ENCODE results near the gene SGPL1.

The SGPL1 gene

DNA sequence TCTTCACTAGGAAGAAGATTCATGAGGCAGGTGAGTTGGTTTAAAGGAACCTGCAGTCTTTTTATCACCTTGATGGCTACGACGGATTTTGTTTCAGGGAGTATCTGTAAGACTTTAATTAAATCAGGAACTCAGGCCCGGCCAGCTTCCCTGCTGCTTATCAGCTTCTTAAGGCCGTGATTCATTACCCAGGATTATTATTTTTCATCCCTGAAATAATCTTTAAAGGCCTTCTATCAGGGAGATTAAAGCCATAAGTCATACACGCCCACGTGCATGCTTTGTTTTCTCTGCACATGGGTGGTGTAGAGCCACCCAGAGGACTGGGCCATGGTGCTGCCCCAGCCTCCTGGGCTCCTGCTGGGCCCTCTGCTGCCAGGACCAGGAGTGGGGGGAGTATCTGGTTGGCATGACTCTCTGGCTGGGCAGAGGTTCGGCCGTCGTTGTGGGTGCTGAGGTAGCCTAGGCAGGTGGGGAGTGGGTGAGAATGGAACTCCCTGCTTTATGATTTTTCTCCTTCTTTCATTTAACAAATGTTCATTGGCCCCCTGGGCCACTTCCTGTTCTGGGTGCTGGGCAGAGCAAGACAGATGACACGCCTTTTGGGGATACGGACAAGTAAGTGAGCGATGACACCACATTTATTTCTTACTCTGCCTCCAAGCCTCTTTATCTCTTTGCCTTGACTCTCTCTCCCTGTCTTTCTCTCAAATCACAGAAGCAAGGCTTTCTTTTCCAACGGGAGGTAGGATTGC, 111.6 kb downstream of the SGPL1 start:
- DNase-seq = no peak

DNA sequence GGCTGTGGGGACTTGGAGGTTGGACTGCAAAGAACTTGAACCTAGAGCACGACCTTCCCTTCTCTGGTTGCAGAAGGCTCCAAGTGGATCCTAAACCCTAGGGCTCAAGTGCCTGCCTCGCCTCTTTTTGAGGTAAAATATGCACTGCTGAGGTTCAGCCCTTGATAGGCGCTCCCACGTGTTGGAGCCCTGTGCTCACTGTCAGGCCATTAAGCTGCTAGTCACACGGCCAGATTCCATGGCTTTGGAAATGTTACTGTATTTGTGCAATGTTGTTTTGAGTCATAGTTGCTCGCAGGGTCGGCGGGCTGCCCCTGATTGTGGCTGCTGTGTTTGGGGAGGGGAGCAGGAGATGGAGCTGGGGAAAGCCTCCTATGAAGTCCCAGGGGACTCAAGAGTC, 112.4 kb downstream of the SGPL1 start:
- DNase-seq = no peak

DNA sequence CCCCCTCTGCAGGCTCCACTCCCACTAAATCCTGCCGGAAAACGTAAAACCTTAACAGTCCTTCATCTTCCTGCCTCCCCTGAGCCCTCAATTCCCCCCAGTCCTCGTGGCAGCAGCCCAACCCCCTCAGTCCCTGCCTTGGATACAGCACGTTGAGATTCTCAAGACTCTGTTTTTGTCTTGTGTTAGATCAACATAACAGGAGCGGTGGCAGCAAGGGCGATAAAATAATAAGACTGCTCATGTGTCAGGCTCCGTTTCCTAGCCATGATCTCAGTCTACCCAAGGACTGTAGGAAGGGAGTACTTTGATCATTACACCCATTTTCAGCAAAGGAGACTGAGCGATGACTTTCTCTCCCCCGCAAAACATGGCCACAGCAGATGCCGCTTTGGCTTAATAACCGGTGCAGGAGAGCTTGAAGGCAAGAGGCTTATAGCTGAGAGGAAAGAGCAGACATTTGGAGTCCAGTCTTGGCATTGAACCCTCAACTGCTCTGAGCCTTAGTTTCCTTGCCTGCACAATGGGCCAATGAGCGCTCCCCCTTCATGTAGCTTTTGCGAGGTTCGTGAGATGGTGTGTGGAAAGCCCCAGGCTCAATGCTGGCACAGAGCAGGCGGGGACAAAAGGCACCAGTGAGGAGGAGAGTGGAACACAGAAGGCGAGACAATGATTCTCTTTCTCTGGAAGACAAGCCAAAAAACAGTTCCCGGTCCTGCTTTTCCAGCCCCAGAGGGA, 114.7 kb downstream of the SGPL1 start:
- DNase-seq = no peak

Measured in stimulated activated CD4-positive, alpha-beta T cell treated with anti-CD3 and anti-CD28 coated beads, Interleukin-4, amount 100 ng/mL, for 1 hour (primary cell).